ENCODE measurements around the gene SORCS2. TPM values are rescaled to one million over a fixed set of nuclear protein-coding genes. Genes with fewer than 3 reads are reported as not detected.

The SORCS2 gene
- total and polyA plus RNA-seq, 2 of the 13 experiments (the other 11 are each of a cell fraction or from before 2014, with no cell fraction given) = 0.82 to 1.0 TPM

GRCh38 chr4:7362341-7362740 lies 170.0 kb downstream of the SORCS2 start:
- ATAC-seq (no peak), DNase-seq (ENCODE audit: low spot score) (no peak), FAIRE-seq (no peak)
- Histone ChIP-seq H3K79me2 (ENCODE audit: insufficient read depth, low read length) (no peaks in the 10 kb centered on the region), H3K9me3 (ENCODE audit: low read length) (no peaks in the 10 kb centered on the region), H3K27ac (ENCODE audit: extremely low read length, insufficient read depth, low read length) (no peak overlapping the region), H2AFZ (ENCODE audit: low read length) (no peak overlapping the region), H3K36me3 (replicated peaks in 1 of 2; ENCODE audit: control insufficient read depth in 1 of 2, insufficient read depth in 2 of 2, low read length in 2 of 2) (no peaks in the 10 kb centered on the region), H3K4me3 (replicated peaks in 1 of 3; ENCODE audit: insufficient read depth in 1 of 3, low read depth in 2 of 3, low read length in 3 of 3) (no peak overlapping the region), H3K4me2 (ENCODE audit: low read depth, low read length) (no peak overlapping the region), H4K20me1 (ENCODE audit: insufficient read depth, low read length) (no peaks in the 10 kb centered on the region), H3K9ac (ENCODE audit: insufficient read depth, low read depth, low read length) (no peak overlapping the region), H3K4me1 (ENCODE audit: insufficient read depth, low read length) (no peaks in the 10 kb centered on the region), H3K27me3 (ENCODE audit: control insufficient read depth in 1 of 2, insufficient read depth in 2 of 2, low read length in 2 of 2) (peaks cover 4 to 24% of the 10 kb centered on the region in 2 experiments; a peak in 4 of 5 replicates)
- ChIA-PET CTCF (ENCODE audit: low intra/inter-chr PET ratio, low total read pairs) (no interaction called here), POLR2A (no interaction called here)
- no peak for TF ChIP-seq NKX3-1 (CRISPR knock-in tag; IDR thresholded peaks at IDR 0.05)
- TF ChIP-seq ZFP36L2 (CRISPR knock-in tag; IDR thresholded peaks at IDR 0.05) = no peak
- no peak for TF ChIP-seq GATA4 (IDR thresholded peaks at IDR 0.05; ENCODE audit: borderline replicate concordance, low read depth)
- in situ Hi-C loops (cut with HindIII; ENCODE audit: extremely low pct_ligation_motif_present, low pct_unique_long_range_greater_than_20kb) = no loop called here
- WGBS (ENCODE audit: low lambda C conversion rate) = 42% methylated on average over 2 of the region's 2 CpGs
- BruUV-seq (replicated peaks) = no TSS peak
- intact Hi-C loops (cut with micrococcal nuclease; ENCODE audit: unreplicated experiment) = no loop called here

GRCh38 chr4:7362862-7363430 lies 170.6 kb downstream of the SORCS2 start:
- ATAC-seq (no peak), FAIRE-seq (no peak), DNase-seq (ENCODE audit: low spot score) (no peak)
- Histone ChIP-seq H3K9ac (ENCODE audit: insufficient read depth, low read depth, low read length) (no peak overlapping the region), H3K4me3 (replicated peaks in 1 of 3; ENCODE audit: insufficient read depth in 1 of 3, low read depth in 2 of 3, low read length in 3 of 3) (no peak overlapping the region), H3K27me3 (ENCODE audit: control insufficient read depth in 1 of 2, insufficient read depth in 2 of 2, low read length in 2 of 2) (peaks cover 4 to 30% of the 10 kb centered on the region in 2 experiments; a peak in 4 of 5 replicates), H4K20me1 (ENCODE audit: insufficient read depth, low read length) (no peaks in the 10 kb centered on the region), H3K27ac (ENCODE audit: extremely low read length, insufficient read depth, low read length) (no peak overlapping the region), H3K9me3 (ENCODE audit: low read length) (no peaks in the 10 kb centered on the region), H3K36me3 (replicated peaks in 1 of 2; ENCODE audit: control insufficient read depth in 1 of 2, insufficient read depth in 2 of 2, low read length in 2 of 2) (no peaks in the 10 kb centered on the region), H3K79me2 (ENCODE audit: insufficient read depth, low read length) (no peaks in the 10 kb centered on the region), H3K4me1 (ENCODE audit: insufficient read depth, low read length) (no peaks in the 10 kb centered on the region), H3K4me2 (ENCODE audit: low read depth, low read length) (no peak overlapping the region), H2AFZ (ENCODE audit: low read length) (no peak overlapping the region)
- intact Hi-C loops (cut with micrococcal nuclease; ENCODE audit: unreplicated experiment) (no loop called here), in situ Hi-C loops (cut with HindIII; ENCODE audit: extremely low pct_ligation_motif_present, low pct_unique_long_range_greater_than_20kb) (no loop called here)
- TF ChIP-seq CREB1 (IDR thresholded peaks at IDR 0.05) = peak; percentile 92
- no peak for TF ChIP-seq CREB1 (CRISPR knock-in tag; IDR thresholded peaks at IDR 0.05)
- 0 out of 2 replicates have a peak, but pooled peaks have one; percentile 51 for TF ChIP-seq ZNF207 (IDR thresholded peaks at IDR 0.05; ENCODE audit: borderline replicate concordance)
- TF ChIP-seq SP1 (IDR thresholded peaks at IDR 0.05) = 0 out of 2 replicates have a peak, but pooled peaks have one; percentile 1
- no peak for TF ChIP-seq SP1 (CRISPR knock-in tag; IDR thresholded peaks at IDR 0.05)
- TF ChIP-seq HOXA7 (CRISPR knock-in tag; IDR thresholded peaks at IDR 0.05) = no peak
- TF ChIP-seq ZNF362 (CRISPR knock-in tag; IDR thresholded peaks at IDR 0.05; ENCODE audit: borderline replicate concordance) = no peak
- TF ChIP-seq FOXP1 (IDR thresholded peaks at IDR 0.05) = peak; percentile 54; the same call in 1 of the 2 replicates
- no peak for TF ChIP-seq FOXP1 (CRISPR knock-in tag; IDR thresholded peaks at IDR 0.05)
- TF ChIP-seq IKZF1 (IDR thresholded peaks at IDR 0.05) = 0 out of 2 replicates have a peak, but pooled peaks have one; percentile 9
- WGBS (ENCODE audit: low lambda C conversion rate) = 44% methylated on average over 4 of the region's 4 CpGs
- POLR2A ChIA-PET = no interaction called here
- BruUV-seq (replicated peaks) = no TSS peak
- CTCF ChIA-PET (ENCODE audit: low intra/inter-chr PET ratio, low total read pairs) = no interaction called here
